ENCODE data around the gene ZNF777. TPM values are rescaled to one million over a fixed set of nuclear protein-coding genes. Genes with fewer than 3 reads are reported as not detected.
"Not testable (repeated sequence)": the region's sequence is repeated elsewhere in the genome, so short reads cannot be mapped to it uniquely, and the experiment has no call there.

The ZNF777 gene
- total RNA-seq, 2 experiments from 2014 or later: 13.3 to 16.4 TPM

- ChIA-PET POLR2A (no interaction called here), CTCF (no interaction called here)
- H3K4me3 Mint-ChIP-seq: no peak overlapping the region
- no peaks in the 10 kb centered on the region for H3K27me3 Mint-ChIP-seq
- intact Hi-C loops (cut with DNase I, micrococcal nuclease): no loop called here
- no peak overlapping the region for H3K27ac Mint-ChIP-seq
- H3K4me1 Mint-ChIP-seq: no peaks in the 10 kb centered on the region
- peaks cover 35% of the 10 kb centered on the region for H3K36me3 Mint-ChIP-seq (ENCODE audit: low read depth)
- H3K9me3 Mint-ChIP-seq (ENCODE audit: low read depth): no peaks in the 10 kb centered on the region
- DNase-seq (no peak), ATAC-seq (no peak)
These were observed 11.9 kb downstream of the ZNF777 start for GRCh38 chr7:149448961-149449360.

- H3K27ac Mint-ChIP-seq; intact Hi-C loops (cut with DNase I, micrococcal nuclease); CTCF ChIA-PET; H3K9me3 Mint-ChIP-seq (ENCODE audit: low read depth); H3K27me3 Mint-ChIP-seq; ATAC-seq; H3K4me1 Mint-ChIP-seq; DNase-seq; POLR2A ChIA-PET; H3K4me3 Mint-ChIP-seq: not testable (repeated sequence)
- H3K36me3 Mint-ChIP-seq (ENCODE audit: low read depth): peaks cover 34% of the 10 kb centered on the region
These were observed 14.8 kb downstream of the ZNF777 start for GRCh38 chr7:149446026-149446425.

- intact Hi-C loops (cut with DNase I, micrococcal nuclease): no loop called here
- no peak for ATAC-seq
- H3K27me3 Mint-ChIP-seq: no peaks in the 10 kb centered on the region
- H3K9me3 Mint-ChIP-seq (ENCODE audit: low read depth): no peaks in the 10 kb centered on the region
- no peak overlapping the region for H3K4me3 Mint-ChIP-seq
- DNase-seq: no peak
- H3K4me1 Mint-ChIP-seq: peaks cover 13% of the 10 kb centered on the region
- ChIA-PET CTCF (interaction anchor here (1.1 to 1.7 kb wide), 2 partner anchors 10 to 14 kb away, joined by 3 to 7 read pairs; no protein-coding TSS in a partner anchor), POLR2A (no interaction called here)
- H3K27ac Mint-ChIP-seq: no peak overlapping the region
- H3K36me3 Mint-ChIP-seq (ENCODE audit: low read depth): peaks cover 25% of the 10 kb centered on the region
These were observed 16.6 kb downstream of the ZNF777 start for GRCh38 chr7:149444287-149444686.

GRCh38 chr7:149443523-149443922 lies 17.3 kb downstream of the ZNF777 start:
- POLR2A ChIA-PET: no interaction called here
- CTCF ChIA-PET: interaction anchor here (1.0 kb wide), 1 partner anchor 20 kb away, joined by 5 read pairs; no protein-coding TSS in a partner anchor
- intact Hi-C loops (cut with DNase I, micrococcal nuclease): no loop called here

GRCh38 chr7:149442924-149443323 lies 17.9 kb downstream of the ZNF777 start:
- CTCF ChIA-PET: interaction anchor here (0.6 to 1.0 kb wide), 2 partner anchors 20 to 170 kb away, joined by 3 to 5 read pairs; no protein-coding TSS in a partner anchor
- no peak for DNase-seq
- Mint-ChIP-seq H3K36me3 (ENCODE audit: low read depth) (peaks cover 27% of the 10 kb centered on the region), H3K9me3 (ENCODE audit: low read depth) (no peaks in the 10 kb centered on the region), H3K27me3 (no peaks in the 10 kb centered on the region), H3K27ac (no peak overlapping the region), H3K4me3 (no peak overlapping the region), H3K4me1 (peaks cover 13% of the 10 kb centered on the region)
- intact Hi-C loops (cut with DNase I, micrococcal nuclease): no loop called here
- no peak for ATAC-seq
- POLR2A ChIA-PET: no interaction called here

More at GRCh38 chr7:149443523-149443922, 17.3 kb downstream of the ZNF777 start:
- Mint-ChIP-seq H3K27ac (no peak overlapping the region), H3K4me3 (no peak overlapping the region), H3K9me3 (ENCODE audit: low read depth) (no peaks in the 10 kb centered on the region), H3K27me3 (no peaks in the 10 kb centered on the region), H3K4me1 (peaks cover 13% of the 10 kb centered on the region), H3K36me3 (ENCODE audit: low read depth) (peaks cover 27% of the 10 kb centered on the region)
- ATAC-seq (no peak), DNase-seq (no peak)

GRCh38 chr7:149440222-149440621 lies 20.6 kb downstream of the ZNF777 start:
- POLR2A ChIA-PET: no interaction called here
- ATAC-seq: peak; percentile 79
- H3K27me3 Mint-ChIP-seq: no peaks in the 10 kb centered on the region
- H3K36me3 Mint-ChIP-seq (ENCODE audit: low read depth): peaks cover 23% of the 10 kb centered on the region
- H3K4me3 Mint-ChIP-seq: no peak overlapping the region
- peak; percentile 43 for DNase-seq
- CTCF ChIA-PET: interaction anchor here (0.8 to 1.5 kb wide), 3 partner anchors 12 to 33 kb away, joined by 3 to 6 read pairs (median 4); no protein-coding TSS in a partner anchor
- peak overlapping the region; percentile 11 for H3K27ac Mint-ChIP-seq
- H3K4me1 Mint-ChIP-seq: peaks cover 13% of the 10 kb centered on the region
- H3K9me3 Mint-ChIP-seq (ENCODE audit: low read depth): no peaks in the 10 kb centered on the region
- intact Hi-C loops (cut with DNase I, micrococcal nuclease): no loop called here

- no peak for ATAC-seq
- no peaks in the 10 kb centered on the region for H3K27me3 Mint-ChIP-seq
- no peak overlapping the region for H3K4me3 Mint-ChIP-seq
- H3K4me1 Mint-ChIP-seq: peaks cover 13% of the 10 kb centered on the region
- intact Hi-C loops (cut with DNase I, micrococcal nuclease): no loop called here
- POLR2A ChIA-PET: no interaction called here
- CTCF ChIA-PET: interaction anchor here (1.0 to 1.1 kb wide), 2 partner anchors 24 to 159 kb away, joined by 3 to 4 read pairs; partner anchors contain the start of gene ZNF777
- H3K9me3 Mint-ChIP-seq (ENCODE audit: low read depth): no peaks in the 10 kb centered on the region
- no peak for DNase-seq
- H3K36me3 Mint-ChIP-seq (ENCODE audit: low read depth): peaks cover 44% of the 10 kb centered on the region
- H3K27ac Mint-ChIP-seq: no peak overlapping the region
These were observed 24.5 kb downstream of the ZNF777 start for GRCh38 chr7:149436358-149436757.

- Mint-ChIP-seq H3K4me3 (no peak overlapping the region), H3K36me3 (ENCODE audit: low read depth) (peaks cover 53% of the 10 kb centered on the region), H3K9me3 (ENCODE audit: low read depth) (no peaks in the 10 kb centered on the region), H3K27me3 (no peaks in the 10 kb centered on the region), H3K4me1 (peaks cover 4% of the 10 kb centered on the region), H3K27ac (no peak overlapping the region)
- POLR2A ChIA-PET: no interaction called here
- intact Hi-C loops (cut with DNase I, micrococcal nuclease): no loop called here
- CTCF ChIA-PET: interaction anchor here (0.6 kb wide), 1 partner anchor 229 kb away, joined by 3 read pairs; no protein-coding TSS in a partner anchor
- DNase-seq: no peak
- ATAC-seq: no peak
These were observed 27.7 kb downstream of the ZNF777 start for GRCh38 chr7:149433124-149433523.

GRCh38 chr7:149432121-149432691 lies 28.7 kb downstream of the ZNF777 start:
- ChIA-PET CTCF (interaction anchor here (1.3 kb wide), 1 partner anchor 9 kb away, joined by 3 read pairs; no protein-coding TSS in a partner anchor), POLR2A (no interaction called here)
- Mint-ChIP-seq H3K4me1 (peaks cover 4% of the 10 kb centered on the region), H3K27me3 (no peaks in the 10 kb centered on the region), H3K27ac (no peak overlapping the region), H3K36me3 (ENCODE audit: low read depth) (peaks cover 49% of the 10 kb centered on the region), H3K9me3 (ENCODE audit: low read depth) (no peaks in the 10 kb centered on the region), H3K4me3 (no peak overlapping the region)
- DNase-seq: no peak
- ATAC-seq: no peak
- intact Hi-C loops (cut with DNase I, micrococcal nuclease): no loop called here

- H3K36me3 Mint-ChIP-seq (ENCODE audit: low read depth): peaks cover 48% of the 10 kb centered on the region
- no peak overlapping the region for H3K27ac Mint-ChIP-seq
These were observed 29.3 kb downstream of the ZNF777 start for GRCh38 chr7:149431486-149432120.

GRCh38 chr7:149430192-149430591 lies 30.7 kb downstream of the ZNF777 start:
- POLR2A ChIA-PET: interaction anchor here (1.6 kb wide), 1 partner anchor 30 kb away, joined by 3 read pairs; the partner anchor contains the start of gene ZNF777
- DNase-seq: no peak
- Mint-ChIP-seq H3K27me3 (no peaks in the 10 kb centered on the region), H3K4me1 (peaks cover 4% of the 10 kb centered on the region), H3K9me3 (ENCODE audit: low read depth) (no peaks in the 10 kb centered on the region), H3K4me3 (no peak overlapping the region), H3K36me3 (ENCODE audit: low read depth) (peaks cover 48% of the 10 kb centered on the region), H3K27ac (no peak overlapping the region)
- intact Hi-C loops (cut with DNase I, micrococcal nuclease): no loop called here
- no peak for ATAC-seq
- CTCF ChIA-PET: interaction anchor here (0.6 to 1.2 kb wide), 5 partner anchors 11 to 364 kb away, joined by 3 to 4 read pairs (median 3); no protein-coding TSS in a partner anchor

More at GRCh38 chr7:149431486-149432120, 29.3 kb downstream of the ZNF777 start:
- DNase-seq (no peak), ATAC-seq (no peak)
- ChIA-PET POLR2A (no interaction called here), CTCF (interaction anchor here (1.3 kb wide), 1 partner anchor 8 kb away, joined by 3 read pairs; no protein-coding TSS in a partner anchor)
- intact Hi-C loops (cut with DNase I, micrococcal nuclease): no loop called here
- H3K9me3 Mint-ChIP-seq (ENCODE audit: low read depth): no peaks in the 10 kb centered on the region
- H3K4me3 Mint-ChIP-seq: no peak overlapping the region
- peaks cover 4% of the 10 kb centered on the region for H3K4me1 Mint-ChIP-seq
- H3K27me3 Mint-ChIP-seq: no peaks in the 10 kb centered on the region

GRCh38 chr7:149427893-149428292 lies 33.0 kb downstream of the ZNF777 start:
- Mint-ChIP-seq H3K4me3 (no peak overlapping the region), H3K9me3 (ENCODE audit: low read depth) (no peaks in the 10 kb centered on the region), H3K4me1 (peaks cover 9% of the 10 kb centered on the region), H3K27me3 (no peaks in the 10 kb centered on the region), H3K36me3 (ENCODE audit: low read depth) (peaks cover 30% of the 10 kb centered on the region), H3K27ac (no peak overlapping the region)
- ChIA-PET POLR2A (no interaction called here), CTCF (interaction anchor here (0.7 to 0.8 kb wide), 2 partner anchors 9 to 14 kb away, joined by 4 read pairs; no protein-coding TSS in a partner anchor)
- ATAC-seq (no peak), DNase-seq (no peak)
- intact Hi-C loops (cut with DNase I, micrococcal nuclease): no loop called here

All from activated CD4-positive, alpha-beta T cell treated with anti-CD3 and anti-CD28 coated beads for 36 hours (primary cell).